HepG2 (cell line): ENCODE measurements around the gene ZBED1. TPM values are rescaled to one million over a fixed set of nuclear protein-coding genes. Genes with fewer than 3 reads are reported as not detected.

Source experiments
- ATAC-seq: fragments of 200-7000 bp; cut with Tn5 transposase; 3 replicates; pipeline ENCODE4 v1.9.1; 2020; ENCODE audit warnings: mild to moderate bottlenecking, moderate library complexity
- BruUV-seq: library from RNA; stranded (reverse); fragments of 400-500 nt; replicated peaks from 2 replicates; lab custom pipeline; 2021; lab: Mats Ljungman, UMichigan
- CTCF ChIA-PET: fragments of 300-600 bp; formaldehyde crosslinking; extraction: SDS; loops from one replicate; lab custom pipeline; 2021; ENCODE audit warnings: low total read pairs, inconsistent platforms, low intra/inter-chr PET ratio; lab: Yijun Ruan, JAX
- POLR2A ChIA-PET: fragments of 350-600 bp; sonication (Branson Sonifier 250); formaldehyde crosslinking; loops from one replicate; lab custom pipeline; 2020; ENCODE audit warnings: antibody characterized with exemption, inconsistent platforms; lab: Yijun Ruan, JAX
- DNase-seq: peaks from one replicate; pipeline ENCODE4 v3.0.0-alpha.2; 2015; ENCODE audit warnings: low spot score
- FAIRE-seq: peaks from 3 replicates; lab custom pipeline; 2011; peaks lifted over from hg19 to GRCh38; lab: Jason Lieb, UNC
- H2AFZ ChIP-seq: one replicate; pipeline ENCODE4 v1.6.1; 2011; ENCODE audit warnings: low read length, inconsistent platforms
- H3K27ac ChIP-seq: fragments of 300-600 bp; 3 replicates; pipeline ENCODE4 v1.8.0; 2011; ENCODE audit warnings: mixed run types, mild to moderate bottlenecking, mixed read lengths, low read length, inconsistent platforms; ENCODE audit not compliant: insufficient read depth; ENCODE audit errors: extremely low read length
- H3K27me3 ChIP-seq, 2 experiments: fragments of 200-600 bp in 1 of 2; 2 replicates in 1 of 2; 3 replicates in 1 of 2; pipeline versions ENCODE4 v1.6.0 to v1.8.0; 2011; ENCODE audit warnings: low read length in 2 of 2, mild to moderate bottlenecking in 2 of 2, moderate library complexity in 2 of 2, inconsistent platforms in 1 of 2; ENCODE audit not compliant: insufficient read depth in 2 of 2, control insufficient read depth in 1 of 2
- H3K36me3 ChIP-seq, 2 experiments: fragments of 200-600 bp in 1 of 2; replicated peaks in 1 of 2; 2 replicates in 1 of 2; 3 replicates in 1 of 2; pipeline versions ENCODE4 v1.5.1 to v1.8.0; 2011; ENCODE audit warnings: low read length in 2 of 2, inconsistent platforms in 1 of 2; ENCODE audit not compliant: insufficient read depth in 2 of 2, control insufficient read depth in 1 of 2
- H3K4me1 ChIP-seq: 2 replicates; pipeline ENCODE4 v1.5.1; 2012; ENCODE audit warnings: low read length, inconsistent platforms; ENCODE audit not compliant: insufficient read depth
- H3K4me2 ChIP-seq: 2 replicates; pipeline ENCODE4 v1.6.0; 2011; ENCODE audit warnings: low read depth, low read length, inconsistent platforms
- H3K4me3 ChIP-seq, 3 experiments: fragments of 200-600 bp in 1 of 3; sonication (generic), shearing (Covaris generic) in 1 of 3; replicated peaks in 1 of 3; 2 replicates each; pipeline ENCODE4 v1.5.1; 2011 to 2016; ENCODE audit warnings: low read length in 3 of 3, inconsistent platforms in 2 of 3, low read depth in 2 of 3, mild to moderate bottlenecking in 2 of 3, control low read depth in 1 of 3, mixed read lengths in 1 of 3; ENCODE audit not compliant: insufficient read depth in 1 of 3
- H3K79me2 ChIP-seq: one replicate; pipeline ENCODE4 v1.6.1; 2011; ENCODE audit warnings: low read length, inconsistent platforms; ENCODE audit not compliant: insufficient read depth
- H3K9ac ChIP-seq: 2 replicates; pipeline ENCODE4 v1.6.0; 2011; ENCODE audit warnings: mild to moderate bottlenecking, low read depth, low read length, inconsistent platforms; ENCODE audit not compliant: insufficient read depth
- H3K9me3 ChIP-seq: 2 replicates; pipeline ENCODE4 v1.5.1; 2012; ENCODE audit warnings: mild to moderate bottlenecking, low read length
- H4K20me1 ChIP-seq: 2 replicates; pipeline ENCODE4 v1.6.0; 2011; ENCODE audit warnings: inconsistent platforms, mild to moderate bottlenecking, low read length, moderate library complexity; ENCODE audit not compliant: insufficient read depth
- ETV5 ChIP-seq: IDR thresholded peaks from 2 replicates; pipeline ENCODE4 v1.6.1; 2018; ENCODE audit warnings: missing biosample characterization, missing genetic modification reagents, inconsistent platforms, borderline replicate concordance
- MAZ ChIP-seq, 2 experiments: sonication (generic) in 1 of 2; formaldehyde crosslinking in 1 of 2; IDR thresholded peaks; 2 replicates each; pipeline versions ENCODE4 v1.5.0 to v1.6.1; 2012 to 2020; ENCODE audit warnings: low read depth in 2 of 2, mild to moderate bottlenecking in 2 of 2, borderline replicate concordance in 1 of 2, improper control_type of control experiment in 1 of 2, low read length in 1 of 2, missing genetic modification reagents in 1 of 2, moderate library complexity in 1 of 2
- RBFOX2 ChIP-seq: fragments of 200-400 bp; formaldehyde crosslinking; IDR thresholded peaks from 2 replicates; pipeline ENCODE4 v1.6.1; 2017; ENCODE audit warnings: low read depth, mild to moderate bottlenecking, low read length
- RXRA ChIP-seq: sonication (generic); formaldehyde crosslinking; IDR thresholded peaks from 2 replicates; pipeline ENCODE4 v1.5.1; 2020; ENCODE audit warnings: missing genetic modification reagents
- SALL1 ChIP-seq: sonication (generic); formaldehyde crosslinking; IDR thresholded peaks from 2 replicates; pipeline ENCODE4 v1.8.0; 2022; ENCODE audit warnings: mild to moderate bottlenecking, missing genetic modification reagents
- ZBTB7B ChIP-seq: sonication (generic); formaldehyde crosslinking; IDR thresholded peaks from 2 replicates; pipeline ENCODE4 v1.4.0; 2020; ENCODE audit warnings: missing genetic modification reagents
- ZNF460 ChIP-seq: sonication (generic); formaldehyde crosslinking; IDR thresholded peaks from 2 replicates; pipeline ENCODE4 v1.5.1; 2020; ENCODE audit warnings: missing genetic modification reagents, mild to moderate bottlenecking, borderline replicate concordance
- ZNF468 ChIP-seq: sonication (generic); formaldehyde crosslinking; IDR thresholded peaks from 2 replicates; pipeline ENCODE4 v1.8.0; 2022; ENCODE audit warnings: mild to moderate bottlenecking, moderate library complexity, missing genetic modification reagents
- ZNF660 ChIP-seq: sonication (generic); formaldehyde crosslinking; IDR thresholded peaks from 2 replicates; pipeline ENCODE4 v1.5.1; 2020; ENCODE audit warnings: mild to moderate bottlenecking, low read depth, missing genetic modification reagents, borderline replicate concordance
- ZNF746 ChIP-seq: sonication (generic); formaldehyde crosslinking; IDR thresholded peaks from 2 replicates; pipeline ENCODE4 v1.8.0; 2022; ENCODE audit warnings: mild to moderate bottlenecking, missing genetic modification reagents
- ZNF761 ChIP-seq: sonication (generic); formaldehyde crosslinking; conservative IDR thresholded peaks from 2 replicates; pipeline ENCODE4 v1.4.0; 2020; ENCODE audit warnings: mild to moderate bottlenecking, missing genetic modification reagents
- ZNF768 ChIP-seq: sonication (generic); formaldehyde crosslinking; IDR thresholded peaks from 2 replicates; pipeline ENCODE4 v1.4.0; 2020; ENCODE audit warnings: missing genetic modification reagents
- ZSCAN22 ChIP-seq: sonication (generic); formaldehyde crosslinking; IDR thresholded peaks from 2 replicates; pipeline ENCODE4 v1.4.0; 2020; ENCODE audit warnings: mild to moderate bottlenecking, missing genetic modification reagents
- WGBS: methylation state at CpG from one replicate; pipeline ENCODE4 v1.1.6; 2017; ENCODE audit warnings: low lambda C conversion rate; 5-methylcytosine and 5-hydroxymethylcytosine counted together
- in situ Hi-C: cut with HindIII; loops from 2 replicates; pipeline ENCODE4 v1.10.0; 2017; ENCODE audit warnings: low pct_unique_long_range_greater_than_20kb; ENCODE audit not compliant: extremely low pct_ligation_motif_present
- intact Hi-C: fragments of 100-400 bp; cut with micrococcal nuclease; formaldehyde crosslinking; loops from one replicate; pipeline ENCODE4 v1.10.0; 2022; ENCODE audit not compliant: unreplicated experiment
- polyA plus RNA-seq, 8 experiments: library from polyadenylated mRNA; depleted of rRNA in 3 of 8; stranded (reverse) in 7 of 8; unstranded in 1 of 8; fragments of >200 nt; fragmentation: Illumina TruSeq in 4 of 8; extraction: Trizol in 4 of 8; gene quantifications; 2 replicates each; pipeline versions ENCODE4 v1.2.1 to v1.2.3, GENCODE V29; 2011 to 2016; ENCODE audit warnings: low read depth in 4 of 8, missing spikeins in 1 of 8, mixed read lengths in 1 of 8; ENCODE audit not compliant: insufficient read depth in 1 of 8
- total RNA-seq, 5 experiments: library from RNA; depleted of rRNA; stranded (reverse); fragments of >200 nt; fragmentation: Illumina TruSeq; extraction: Trizol; gene quantifications; 2 replicates each; pipeline ENCODE4 v1.2.3, GENCODE V29; 2016; ENCODE audit warnings: low read depth in 1 of 5
- TF ChIP-seq, protein P1 (sequence below): sonication (generic); formaldehyde crosslinking; IDR thresholded peaks from 2 replicates; pipeline ENCODE4 v1.4.0; 2020; ENCODE audit warnings: missing genetic modification reagents, mild to moderate bottlenecking, borderline replicate concordance
- TF ChIP-seq, protein P2 (sequence below): sonication (generic); formaldehyde crosslinking; IDR thresholded peaks from 2 replicates; pipeline ENCODE4 v1.5.1; 2020; ENCODE audit warnings: mild to moderate bottlenecking, missing genetic modification reagents, moderate library complexity
- TF ChIP-seq, protein P3 (sequence below): sonication (generic); formaldehyde crosslinking; IDR thresholded peaks from 2 replicates; pipeline ENCODE4 v1.8.1; 2023; ENCODE audit warnings: mild to moderate bottlenecking, missing genetic modification reagents
- TF ChIP-seq, protein P4 (sequence below): sonication (generic); formaldehyde crosslinking; IDR thresholded peaks from 2 replicates; pipeline ENCODE4 v1.4.0; 2020; ENCODE audit warnings: mild to moderate bottlenecking, missing genetic modification reagents

Gene ZBED1
- total and polyA plus RNA-seq, 2 of the 13 experiments (the other 11 are each of a cell fraction or from before 2014, with no cell fraction given) = 20.0 to 29.8 TPM

DNA sequence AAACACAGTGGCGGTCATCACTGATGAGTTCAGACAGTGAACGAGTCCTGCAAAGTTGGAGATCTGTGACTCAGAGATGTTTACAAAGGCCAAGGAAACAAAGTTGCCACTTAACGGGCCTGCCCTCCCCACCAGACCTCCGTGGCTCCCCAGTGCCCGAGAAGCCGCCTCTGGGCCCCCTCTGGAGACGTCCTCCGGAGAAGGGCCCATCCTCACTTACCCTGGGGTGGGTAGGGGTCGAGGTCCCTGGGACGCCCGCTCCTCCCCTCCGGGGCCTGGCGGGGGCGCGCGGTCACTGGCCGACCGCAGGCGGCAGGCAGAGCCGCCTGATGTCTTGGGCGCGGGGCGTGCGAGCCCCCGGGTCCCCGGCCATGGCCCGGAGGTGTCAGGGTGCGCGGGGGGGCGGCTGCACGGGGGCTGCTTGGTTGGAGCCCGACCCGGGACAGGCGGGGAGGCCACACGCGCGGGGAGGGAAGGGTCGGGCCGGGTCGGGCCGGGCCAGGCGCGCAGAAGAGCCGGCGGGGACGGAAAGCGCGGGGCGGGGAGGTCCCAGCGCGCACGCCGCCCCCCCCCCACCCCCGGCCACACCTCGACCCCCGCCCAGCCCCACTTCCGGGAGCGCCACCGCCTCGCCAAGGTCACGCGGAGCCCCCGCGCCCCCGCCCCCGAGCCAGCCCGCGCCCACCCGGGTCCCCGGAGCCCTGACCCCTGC, 529 bp downstream of the ZBED1 start:
- H3K36me3 ChIP-seq = peaks cover 2 to 4% of the 10 kb centered on the region in 2 experiments; a peak in 2 of 5 replicates
- in situ Hi-C loops = no loop called here
- H3K27me3 ChIP-seq = no peaks in the 10 kb centered on the region; a peak in 1 of 5 replicates
- FAIRE-seq (no peak), ATAC-seq (peak; percentile 25), DNase-seq (peak; percentile 18)
- POLR2A ChIA-PET = no interaction called here
- H3K4me1 ChIP-seq = peaks cover 55% of the 10 kb centered on the region
- peak overlapping the region; percentile 87 to 99 (median 91) for H3K4me3 ChIP-seq
- H3K9ac ChIP-seq = peak overlapping the region; percentile 89
- CTCF ChIA-PET = no interaction called here
- no peak overlapping the region for H2AFZ ChIP-seq
- H3K9me3 ChIP-seq = no peaks in the 10 kb centered on the region
- H3K79me2 ChIP-seq = peaks cover 41% of the 10 kb centered on the region
- H4K20me1 ChIP-seq = no peaks in the 10 kb centered on the region
- peak overlapping the region; percentile 92 for H3K27ac ChIP-seq
- peak overlapping the region; percentile 87 for H3K4me2 ChIP-seq
- WGBS = 0% methylated on average over 6 of the region's 70 CpGs
- no TSS peak for BruUV-seq
- intact Hi-C loops = no loop called here
- TF ChIP-seq ZNF460 (no peak), ZNF746 (no peak), SALL1 (CRISPR knock-in tag) (peak; percentile 56; the same call in 1 of the 2 replicates), ZNF468 (CRISPR knock-in tag) (no peak), ZSCAN22 (CRISPR knock-in tag) (no peak), MAZ (IDR thresholded peaks at IDR 0.05; ENCODE audit: borderline replicate concordance, low read depth, low read length) (0 out of 2 replicates have a peak, but pooled peaks have one; percentile 17), MAZ (CRISPR knock-in tag; IDR thresholded peaks at IDR 0.05; ENCODE audit: low read depth) (no peak; the same call in 1 of the 2 replicates), ZNF660 (CRISPR knock-in tag) (no peak), RBFOX2 (peak; percentile 83), RXRA (CRISPR knock-in tag) (peak; percentile 14; the same call in 1 of the 2 replicates), ZNF761 (CRISPR knock-in tag) (peak; percentile 35; the same call in 1 of the 2 replicates), ZNF768 (CRISPR knock-in tag) (peak; percentile 69; the same call in 1 of the 2 replicates), ETV5 (CRISPR knock-in tag) (peak; percentile 11; the same call in 1 of the 2 replicates), ZBTB7B (CRISPR knock-in tag) (0 out of 2 replicates have a peak, but pooled peaks have one; percentile 68)
- TF ChIP-seq, protein P1, sequence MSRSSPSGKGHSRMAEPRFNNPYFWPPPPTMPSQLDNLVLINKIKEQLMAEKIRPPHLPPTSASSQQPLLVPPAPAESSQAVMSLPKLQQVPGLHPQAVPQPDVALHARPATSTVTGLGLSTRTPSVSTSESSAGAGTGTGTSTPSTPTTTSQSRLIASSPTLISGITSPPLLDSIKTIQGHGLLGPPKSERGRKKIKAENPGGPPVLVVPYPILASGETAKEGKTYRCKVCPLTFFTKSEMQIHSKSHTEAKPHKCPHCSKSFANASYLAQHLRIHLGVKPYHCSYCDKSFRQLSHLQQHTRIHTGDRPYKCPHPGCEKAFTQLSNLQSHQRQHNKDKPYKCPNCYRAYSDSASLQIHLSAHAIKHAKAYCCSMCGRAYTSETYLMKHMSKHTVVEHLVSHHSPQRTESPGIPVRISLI (CRISPR knock-in tag) = no peak
- TF ChIP-seq, protein P2, sequence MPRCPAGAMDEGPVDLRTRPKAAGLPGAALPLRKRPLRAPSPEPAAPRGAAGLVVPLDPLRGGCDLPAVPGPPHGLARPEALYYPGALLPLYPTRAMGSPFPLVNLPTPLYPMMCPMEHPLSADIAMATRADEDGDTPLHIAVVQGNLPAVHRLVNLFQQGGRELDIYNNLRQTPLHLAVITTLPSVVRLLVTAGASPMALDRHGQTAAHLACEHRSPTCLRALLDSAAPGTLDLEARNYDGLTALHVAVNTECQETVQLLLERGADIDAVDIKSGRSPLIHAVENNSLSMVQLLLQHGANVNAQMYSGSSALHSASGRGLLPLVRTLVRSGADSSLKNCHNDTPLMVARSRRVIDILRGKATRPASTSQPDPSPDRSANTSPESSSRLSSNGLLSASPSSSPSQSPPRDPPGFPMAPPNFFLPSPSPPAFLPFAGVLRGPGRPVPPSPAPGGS (CRISPR knock-in tag) = peak; percentile 23; the same call in 1 of the 2 replicates
- TF ChIP-seq, protein P3, sequence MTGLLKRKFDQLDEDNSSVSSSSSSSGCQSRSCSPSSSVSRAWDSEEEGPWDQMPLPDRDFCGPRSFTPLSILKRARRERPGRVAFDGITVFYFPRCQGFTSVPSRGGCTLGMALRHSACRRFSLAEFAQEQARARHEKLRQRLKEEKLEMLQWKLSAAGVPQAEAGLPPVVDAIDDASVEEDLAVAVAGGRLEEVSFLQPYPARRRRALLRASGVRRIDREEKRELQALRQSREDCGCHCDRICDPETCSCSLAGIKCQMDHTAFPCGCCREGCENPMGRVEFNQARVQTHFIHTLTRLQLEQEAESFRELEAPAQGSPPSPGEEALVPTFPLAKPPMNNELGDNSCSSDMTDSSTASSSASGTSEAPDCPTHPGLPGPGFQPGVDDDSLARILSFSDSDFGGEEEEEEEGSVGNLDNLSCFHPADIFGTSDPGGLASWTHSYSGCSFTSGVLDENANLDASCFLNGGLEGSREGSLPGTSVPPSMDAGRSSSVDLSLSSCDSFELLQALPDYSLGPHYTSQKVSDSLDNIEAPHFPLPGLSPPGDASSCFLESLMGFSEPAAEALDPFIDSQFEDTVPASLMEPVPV (CRISPR knock-in tag) = 0 out of 2 replicates have a peak, but pooled peaks have one; percentile 37
- TF ChIP-seq, protein P4, sequence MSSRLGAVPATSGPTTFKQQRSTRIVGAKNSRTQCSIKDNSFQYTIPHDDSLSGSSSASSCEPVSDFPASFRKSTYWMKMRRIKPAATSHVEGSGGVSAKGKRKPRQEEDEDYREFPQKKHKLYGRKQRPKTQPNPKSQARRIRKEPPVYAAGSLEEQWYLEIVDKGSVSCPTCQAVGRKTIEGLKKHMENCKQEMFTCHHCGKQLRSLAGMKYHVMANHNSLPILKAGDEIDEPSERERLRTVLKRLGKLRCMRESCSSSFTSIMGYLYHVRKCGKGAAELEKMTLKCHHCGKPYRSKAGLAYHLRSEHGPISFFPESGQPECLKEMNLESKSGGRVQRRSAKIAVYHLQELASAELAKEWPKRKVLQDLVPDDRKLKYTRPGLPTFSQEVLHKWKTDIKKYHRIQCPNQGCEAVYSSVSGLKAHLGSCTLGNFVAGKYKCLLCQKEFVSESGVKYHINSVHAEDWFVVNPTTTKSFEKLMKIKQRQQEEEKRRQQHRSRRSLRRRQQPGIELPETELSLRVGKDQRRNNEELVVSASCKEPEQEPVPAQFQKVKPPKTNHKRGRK = no peak
